ENCODE measurements around the gene UQCC5.

DNA sequence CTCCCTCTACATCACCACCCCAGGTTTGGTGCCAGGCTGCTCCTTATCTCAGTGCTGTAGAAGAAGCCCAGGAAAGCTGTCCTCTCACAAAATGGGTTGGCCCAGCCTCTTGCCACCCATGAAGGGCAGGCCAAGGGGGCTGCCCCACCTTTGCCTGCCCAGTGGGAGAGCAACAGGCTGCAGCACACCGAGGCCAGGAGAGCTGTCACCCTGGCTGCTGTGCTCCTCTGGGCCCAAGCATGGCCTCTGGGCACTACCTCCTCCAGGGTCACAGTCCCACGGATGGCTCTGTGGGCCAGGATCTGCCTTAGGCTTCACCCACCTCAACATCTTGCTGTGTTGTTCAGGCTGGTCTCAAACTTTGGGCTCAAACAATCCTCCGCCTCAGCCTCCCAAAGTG is 47.7 kb upstream of the UQCC5 start:
- no peak for TF ChIP-seq CTCF (IDR thresholded peaks at IDR 0.05)
- no peak for TF ChIP-seq POLR2AphosphoS5 (IDR thresholded peaks at IDR 0.05)

Measured in prostate gland (tissue), 2 donors.